ENCODE measurements around the gene REEP6. TPM values are rescaled to one million over a fixed set of nuclear protein-coding genes. Genes with fewer than 3 reads are reported as not detected.
A peak's percentile ranks its signal among the peaks of the same experiment; 100 is the strongest.

The REEP6 gene
- total RNA-seq, 1 experiment from 2014 or later: 9.2 TPM

DNA sequence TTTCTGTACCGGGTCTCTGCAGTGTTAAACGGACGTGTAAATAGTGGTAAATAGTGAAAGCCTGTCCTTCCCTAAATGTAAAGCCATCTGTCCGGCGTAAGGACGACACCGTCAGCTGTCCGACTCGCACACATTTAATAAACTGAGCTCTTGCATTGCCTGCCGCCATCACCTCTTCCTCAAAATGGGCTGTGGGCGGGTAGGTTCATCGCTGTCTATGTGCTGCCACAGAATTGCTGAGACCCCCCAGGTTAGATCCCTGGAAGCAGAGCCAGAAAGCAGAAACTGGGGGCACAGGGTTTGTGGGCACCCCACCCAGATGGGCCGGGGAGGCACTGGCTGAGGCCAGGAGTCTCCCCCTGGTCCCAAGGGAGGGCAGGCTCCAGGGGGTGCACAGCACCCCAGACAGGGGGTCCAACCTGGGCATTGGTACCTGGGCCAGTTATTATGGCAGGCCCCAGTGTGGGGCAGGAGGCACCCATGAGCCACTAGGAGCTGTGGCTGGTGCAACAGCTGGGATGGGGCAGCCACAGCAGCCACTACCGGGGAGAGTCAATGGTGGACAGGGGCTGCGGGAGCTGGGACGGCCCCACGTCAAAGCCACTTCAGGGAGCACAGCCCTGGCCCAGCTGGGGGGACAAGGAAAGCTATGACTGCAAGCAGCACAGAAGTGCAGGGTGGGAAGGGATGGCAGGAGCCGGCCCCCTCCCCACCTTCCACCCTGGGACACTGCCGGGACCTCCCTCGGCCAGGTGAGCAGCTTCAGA is 17.7 kb upstream of the REEP6 start:
- POLR2A ChIA-PET: no interaction called here
- intact Hi-C loops (cut with micrococcal nuclease; ENCODE audit: unreplicated experiment): no loop called here
- CTCF ChIA-PET: no interaction called here

GRCh38 chr19:1474011-1474764 is 16.8 kb upstream of the REEP6 start:
- in situ Hi-C loops (cut with HindIII; ENCODE audit: low pct_unique_long_range_greater_than_20kb, low sequenced_read_pairs): no loop called here
- Histone ChIP-seq H3K27me3 (ENCODE audit: control insufficient read depth, insufficient read depth, low read length) (no peaks in the 10 kb centered on the region), H3K27ac (ENCODE audit: low read length) (no peak overlapping the region), H3K36me3 (ENCODE audit: control insufficient read depth, insufficient read depth, low read length) (no peaks in the 10 kb centered on the region; the same call in 1 of the 2 replicates), H3K4me3 (ENCODE audit: low read depth in 2 of 2, low read length in 2 of 2) (no peak overlapping the region), H3K4me1 (ENCODE audit: control insufficient read depth, insufficient read depth, low read length) (peaks cover 4% of the 10 kb centered on the region), H3K9me3 (ENCODE audit: control insufficient read depth, insufficient read depth, low read depth, low read length) (no peaks in the 10 kb centered on the region)
- intact Hi-C loops (cut with micrococcal nuclease; ENCODE audit: unreplicated experiment): no loop called here
- TF ChIP-seq REST (IDR thresholded peaks at IDR 0.05; ENCODE audit: insufficient read depth in 1 of 2, low read depth in 2 of 2, low read length in 1 of 2) (no peak), POLR2AphosphoS5 (IDR thresholded peaks at IDR 0.05; ENCODE audit: low read depth, low read length) (no peak), TCF7L2 (IDR thresholded peaks at IDR 0.05; ENCODE audit: low read depth, low read length) (no peak), CTCF (IDR thresholded peaks at IDR 0.05) (no peak), SIN3A (IDR thresholded peaks at IDR 0.05; ENCODE audit: borderline replicate concordance, insufficient read depth, low read depth, low read length) (no peak)
- ATAC-seq (peak; percentile 5; the same call in 1 of the 2 replicates), DNase-seq (ENCODE audit: low read depth, low spot score) (no peak)
- ChIA-PET POLR2A (no interaction called here), CTCF (no interaction called here)
- BruUV-seq (replicated peaks): no TSS peak

More for the DNA sequence above, 17.7 kb upstream of the REEP6 start:
- Histone ChIP-seq H3K4me3 (ENCODE audit: low read depth in 2 of 2, low read length in 2 of 2) (no peak overlapping the region), H3K27me3 (ENCODE audit: control insufficient read depth, insufficient read depth, low read length) (no peaks in the 10 kb centered on the region), H3K36me3 (ENCODE audit: control insufficient read depth, insufficient read depth, low read length) (no peaks in the 10 kb centered on the region), H3K9me3 (ENCODE audit: control insufficient read depth, insufficient read depth, low read depth, low read length) (no peaks in the 10 kb centered on the region), H3K4me1 (ENCODE audit: control insufficient read depth, insufficient read depth, low read length) (peaks cover 4% of the 10 kb centered on the region), H3K27ac (ENCODE audit: low read length) (no peak overlapping the region)
- in situ Hi-C loops (cut with HindIII; ENCODE audit: low pct_unique_long_range_greater_than_20kb, low sequenced_read_pairs): no loop called here
- no peak for TF ChIP-seq REST (IDR thresholded peaks at IDR 0.05; ENCODE audit: insufficient read depth in 1 of 2, low read depth in 2 of 2, low read length in 1 of 2)
- DNase-seq (ENCODE audit: low read depth, low spot score): no peak
- peak; percentile 12; the same call in 1 of the 2 replicates for ATAC-seq
- BruUV-seq (replicated peaks): no TSS peak

Measured in Panc1 (cell line).